ENCODE results near the gene CNN2.

GRCh38 chr19:1010586-1011510 lies 15.6 kb upstream of the CNN2 start:
- TF ChIP-seq USF2 (IDR thresholded peaks at IDR 0.05; ENCODE audit: low read length) (no peak), CTCF (IDR thresholded peaks at IDR 0.05; ENCODE audit: control extremely low read depth in 1 of 3, insufficient read depth in 1 of 3, low read depth in 1 of 3, low read length in 3 of 3) (no peak), BRCA1 (IDR thresholded peaks at IDR 0.05; ENCODE audit: low read depth, low read length) (no peak), POU5F1 (IDR thresholded peaks at IDR 0.05; ENCODE audit: low read depth, low read length) (no peak), EP300 (IDR thresholded peaks at IDR 0.05; ENCODE audit: borderline replicate concordance in 1 of 2, low read depth in 2 of 2, low read length in 2 of 2) (no peak), MAFK (IDR thresholded peaks at IDR 0.05; ENCODE audit: low read depth, low read length) (no peak), CHD2 (IDR thresholded peaks at IDR 0.05; ENCODE audit: low read length) (no peak), BCL11A (IDR thresholded peaks at IDR 0.05; ENCODE audit: low read depth in 2 of 2, low read length in 2 of 2) (no peak), SUZ12 (IDR thresholded peaks at IDR 0.05; ENCODE audit: low read length) (no peak), YY1 (IDR thresholded peaks at IDR 0.05; ENCODE audit: low read depth, low read length) (no peak), ATF2 (IDR thresholded peaks at IDR 0.05; ENCODE audit: low read length) (no peak), MAX (IDR thresholded peaks at IDR 0.05) (no peak)

All from H1 (cell line).